IgD-negative memory B cell (primary cell): ENCODE measurements around the gene NRROS. TPM values are rescaled to one million over a fixed set of nuclear protein-coding genes. Genes with fewer than 3 reads are reported as not detected.
"Not testable (repeated sequence)": the region's sequence is repeated elsewhere in the genome, so short reads cannot be mapped to it uniquely, and the experiment has no call there.

ENCODE experiments used
- H3K27ac Mint-ChIP-seq, 3 donors: one replicate each; pipeline ENCODE4 v1.8.0; 2020 to 2022; ENCODE audit warnings: mild to moderate bottlenecking in 3 of 3, mixed read lengths in 3 of 3, moderate library complexity in 1 of 3
- H3K27me3 Mint-ChIP-seq: one replicate; pipeline ENCODE4 v1.8.0; 2021; ENCODE audit warnings: mixed read lengths
- H3K36me3 Mint-ChIP-seq: one replicate; pipeline ENCODE4 v1.8.0; 2020; ENCODE audit warnings: mild to moderate bottlenecking, mixed read lengths
- H3K4me1 Mint-ChIP-seq, 3 donors: one replicate each; pipeline ENCODE4 v1.8.0; 2020 to 2022; ENCODE audit warnings: mixed read lengths in 3 of 3, mild to moderate bottlenecking in 1 of 3
- H3K4me3 Mint-ChIP-seq, 4 donors: one replicate each; pipeline ENCODE4 v1.8.0; 2020 to 2022; ENCODE audit warnings: mild to moderate bottlenecking in 4 of 4, mixed read lengths in 4 of 4, moderate library complexity in 3 of 4
- H3K9me3 Mint-ChIP-seq, 3 donors: one replicate each; pipeline ENCODE4 v1.8.0; 2020 to 2021; ENCODE audit warnings: mixed read lengths in 3 of 3, mild to moderate bottlenecking in 1 of 3
- polyA plus RNA-seq: library from polyadenylated mRNA; unstranded; fragments of 300-500 nt; fragmentation: Illumina TruSeq; gene quantifications from one replicate; pipeline ENCODE4 v1.2.3, GENCODE V29; 2021

The NRROS gene
- polyA plus RNA-seq: 18.9 TPM

GRCh38 chr3:196639483-196640296 lies at the start of gene NRROS:
Gene NRROS (plus strand): TSS chr3:196639694. CDS start chr3:196654540, 14,846 bp downstream.
- no peaks in the 10 kb centered on the region for H3K9me3 Mint-ChIP-seq
- peaks cover under 1% of the 10 kb centered on the region for H3K36me3 Mint-ChIP-seq
- H3K27me3 Mint-ChIP-seq: peaks cover 1% of the 10 kb centered on the region
- H3K27ac Mint-ChIP-seq: peak within 1 kb of the TSS; percentile 92 to 99 (median 96)
- H3K4me3 Mint-ChIP-seq: peak within 1 kb of the TSS; percentile 79 to 97 (median 94)
- peaks cover 30 to 48% (median 47%) of the 10 kb centered on the region in 3 donors for H3K4me1 Mint-ChIP-seq

- Mint-ChIP-seq H3K36me3 (peaks cover 1% of the 10 kb centered on the region), H3K27ac (no peak overlapping the region), H3K27me3 (peaks cover 4% of the 10 kb centered on the region), H3K4me1 (no peaks in the 10 kb centered on the region), H3K9me3 (no peaks in the 10 kb centered on the region), H3K4me3 (no peak overlapping the region)
These were observed 49.2 kb upstream of the NRROS start for GRCh38 chr3:196590279-196590678.

DNA sequence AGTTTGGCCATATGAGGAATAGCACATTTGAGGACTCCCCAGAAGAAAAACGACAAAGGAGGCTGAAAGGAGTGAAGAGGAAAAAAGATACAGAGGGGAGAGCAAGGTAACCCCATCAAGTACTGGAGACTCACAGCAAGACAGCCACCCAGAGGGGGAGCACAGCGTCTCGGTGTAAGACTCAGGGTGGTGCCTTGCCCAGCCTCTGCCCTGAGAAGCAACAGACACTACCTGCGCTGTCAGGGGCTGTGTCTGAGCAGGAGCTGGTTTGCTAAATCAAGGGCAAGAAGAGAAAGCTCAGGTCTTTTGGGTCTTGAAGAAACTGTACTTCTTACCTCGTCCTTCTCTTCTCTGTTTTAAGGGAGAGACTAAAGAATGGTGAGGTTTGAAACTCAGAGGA lies 43.1 kb upstream of the NRROS start:
- Mint-ChIP-seq H3K36me3 (no peaks in the 10 kb centered on the region), H3K4me1 (peaks cover 4 to 9% (median 4%) of the 10 kb centered on the region in 3 donors), H3K27ac (no peak overlapping the region)

DNA sequence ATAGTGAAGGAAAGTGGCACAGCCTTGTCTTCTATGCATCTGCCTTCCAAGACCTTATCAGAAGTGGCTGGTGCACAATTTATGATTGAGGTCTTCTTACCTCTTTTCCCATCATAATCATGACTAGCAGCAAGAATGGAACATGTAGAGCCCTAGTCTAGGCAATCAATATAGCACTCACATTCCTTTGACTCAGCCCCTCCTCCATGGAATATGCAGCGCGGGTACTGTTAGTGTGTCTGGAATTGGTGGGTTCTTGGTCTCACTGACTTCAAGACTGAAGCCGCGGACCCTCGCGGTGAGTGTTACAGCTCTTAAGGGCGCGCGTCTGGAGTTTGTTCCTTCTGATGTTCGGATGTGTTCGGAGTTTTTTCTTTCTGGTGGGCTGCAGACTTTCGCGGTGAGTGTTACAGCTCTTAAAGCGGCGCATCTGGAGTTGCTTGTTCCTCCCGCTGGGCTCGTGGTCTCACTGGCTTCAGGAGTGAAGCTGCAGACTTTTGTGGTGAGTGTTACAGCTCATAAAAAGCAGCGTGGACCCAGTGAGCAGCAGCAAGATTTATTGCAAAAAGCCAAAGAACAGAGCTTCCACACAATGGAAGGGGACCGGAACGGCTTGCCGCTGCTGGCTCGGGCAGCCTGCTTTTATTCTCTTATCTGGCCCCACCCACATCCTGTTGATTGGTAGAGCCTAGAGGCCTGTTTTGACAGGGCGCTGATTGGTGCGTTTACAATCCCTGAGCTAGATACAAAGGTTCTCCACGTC lies 41.3 kb upstream of the NRROS start:
- not testable (repeated sequence) for H3K9me3 Mint-ChIP-seq
- H3K27ac Mint-ChIP-seq: peak overlapping the region in 1 of 3 donors; percentile 82

More for the DNA sequence above, 43.1 kb upstream of the NRROS start:
- Mint-ChIP-seq H3K9me3 (no peaks in the 10 kb centered on the region), H3K4me3 (no peak overlapping the region), H3K27me3 (peaks cover 11% of the 10 kb centered on the region)

GRCh38 chr3:196599734-196600128 lies 39.8 kb upstream of the NRROS start:
- Mint-ChIP-seq H3K27ac (no peak overlapping the region), H3K27me3 (peaks cover 11% of the 10 kb centered on the region), H3K4me1 (peaks cover 9 to 14% (median 9%) of the 10 kb centered on the region in 3 donors), H3K4me3 (peak overlapping the region in 1 of 4 donors; percentile 4), H3K36me3 (no peaks in the 10 kb centered on the region), H3K9me3 (no peaks in the 10 kb centered on the region)

More for the DNA sequence above, 41.3 kb upstream of the NRROS start:
- peak overlapping the region; percentile 13 to 91 (median 78) for H3K4me3 Mint-ChIP-seq
- not testable (repeated sequence) for H3K4me1 Mint-ChIP-seq, H3K36me3 Mint-ChIP-seq
- H3K27me3 Mint-ChIP-seq: peaks cover 11% of the 10 kb centered on the region

- H3K36me3 Mint-ChIP-seq: no peaks in the 10 kb centered on the region
- peaks cover 9 to 17% (median 10%) of the 10 kb centered on the region in 3 donors for H3K4me1 Mint-ChIP-seq
- H3K4me3 Mint-ChIP-seq: peak overlapping the region in 1 of 4 donors; percentile 4
- no peaks in the 10 kb centered on the region for H3K9me3 Mint-ChIP-seq
- no peak overlapping the region for H3K27ac Mint-ChIP-seq
- peaks cover 6% of the 10 kb centered on the region for H3K27me3 Mint-ChIP-seq
These were observed 39.1 kb upstream of the NRROS start for GRCh38 chr3:196600359-196600758.

GRCh38 chr3:196602673-196603072 lies 36.8 kb upstream of the NRROS start:
- no peak overlapping the region for H3K4me3 Mint-ChIP-seq
- H3K27me3 Mint-ChIP-seq: no peaks in the 10 kb centered on the region
- H3K4me1 Mint-ChIP-seq: peaks cover 9 to 17% (median 10%) of the 10 kb centered on the region in 3 donors
- H3K36me3 Mint-ChIP-seq: no peaks in the 10 kb centered on the region
- no peaks in the 10 kb centered on the region for H3K9me3 Mint-ChIP-seq
- no peak overlapping the region for H3K27ac Mint-ChIP-seq

DNA sequence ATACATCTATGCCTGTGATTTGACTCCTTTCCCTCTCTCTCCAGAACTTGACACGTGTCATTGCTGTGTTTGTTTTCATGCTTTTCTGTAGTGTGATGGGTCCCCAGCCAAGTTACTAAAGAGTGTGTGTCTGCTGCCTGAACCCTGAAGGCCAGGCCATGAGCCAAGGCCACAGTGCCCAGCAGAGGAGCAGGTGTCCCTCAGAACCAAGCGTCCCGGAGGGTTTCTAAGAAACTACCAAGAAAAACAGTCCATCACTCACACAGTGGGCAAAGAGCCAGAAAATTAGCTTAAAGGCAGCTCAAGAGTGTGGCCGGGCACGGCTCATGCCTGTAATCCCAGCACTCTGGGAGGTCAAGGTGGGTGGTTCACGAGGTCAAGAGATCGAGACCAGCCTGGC lies 35.8 kb upstream of the NRROS start:
- Mint-ChIP-seq H3K36me3 (no peaks in the 10 kb centered on the region), H3K4me1 (peaks cover 5 to 9% (median 6%) of the 10 kb centered on the region in 3 donors), H3K27ac (no peak overlapping the region), H3K27me3 (no peaks in the 10 kb centered on the region), H3K9me3 (no peaks in the 10 kb centered on the region), H3K4me3 (peak overlapping the region in 1 of 4 donors; percentile 1)

- peak overlapping the region in 2 of 4 donors; percentile 74 to 80 for H3K4me3 Mint-ChIP-seq
- peak overlapping the region in 1 of 3 donors; percentile 35 for H3K27ac Mint-ChIP-seq
- no peaks in the 10 kb centered on the region for H3K36me3 Mint-ChIP-seq
- H3K9me3 Mint-ChIP-seq: no peaks in the 10 kb centered on the region
- H3K27me3 Mint-ChIP-seq: no peaks in the 10 kb centered on the region
- peaks cover 8 to 13% (median 12%) of the 10 kb centered on the region in 3 donors for H3K4me1 Mint-ChIP-seq
These were observed 34.9 kb upstream of the NRROS start for GRCh38 chr3:196604548-196604947.

DNA sequence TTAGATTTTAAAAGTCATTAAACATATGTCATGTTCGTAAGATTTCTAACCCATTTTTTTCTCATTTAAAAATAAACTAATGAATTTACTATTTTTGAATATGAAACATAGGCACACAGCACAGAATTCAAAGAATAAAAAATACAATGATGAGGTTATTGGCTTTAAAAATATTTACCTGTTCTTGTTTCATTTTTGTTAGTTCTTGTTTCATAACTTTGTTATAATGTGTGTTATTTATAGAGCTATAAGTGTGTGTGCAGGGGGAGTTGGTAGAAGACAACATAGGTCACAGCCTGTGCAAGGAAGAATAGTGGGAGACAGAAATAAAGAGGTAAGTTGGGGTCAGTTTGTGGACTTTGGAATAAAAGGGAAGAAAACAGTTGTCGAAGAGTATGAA lies 30.8 kb upstream of the NRROS start:
- Mint-ChIP-seq H3K27ac (no peak overlapping the region), H3K36me3 (no peaks in the 10 kb centered on the region), H3K4me3 (no peak overlapping the region), H3K9me3 (no peaks in the 10 kb centered on the region), H3K27me3 (no peaks in the 10 kb centered on the region), H3K4me1 (peaks cover 14 to 18% (median 17%) of the 10 kb centered on the region in 3 donors)

DNA sequence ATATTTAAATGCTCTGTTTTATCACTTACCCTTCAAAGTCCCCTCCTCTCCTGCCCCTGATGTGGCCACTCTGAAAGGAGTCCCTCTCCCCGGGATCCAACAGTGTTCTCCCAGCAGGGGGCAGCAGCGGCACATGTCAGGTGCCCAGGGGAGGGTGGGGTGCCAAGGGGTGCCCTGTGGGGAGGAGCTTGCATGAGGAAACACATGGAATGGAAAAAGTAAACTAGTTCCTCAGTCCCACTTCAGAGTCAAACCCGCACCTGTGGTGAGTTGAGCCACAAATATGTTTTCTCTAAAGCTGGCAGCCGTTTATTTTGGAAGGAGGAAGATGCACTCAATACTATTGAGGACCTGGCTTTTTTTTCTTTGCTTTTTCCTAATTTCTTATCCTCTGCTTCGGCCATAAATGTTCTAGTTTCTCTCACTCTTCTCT lies 30.1 kb upstream of the NRROS start:
- peak overlapping the region in 3 of 4 donors; percentile 1 to 78 (median 73) for H3K4me3 Mint-ChIP-seq
- H3K4me1 Mint-ChIP-seq: peaks cover 12 to 16% (median 15%) of the 10 kb centered on the region in 3 donors
- H3K36me3 Mint-ChIP-seq: no peaks in the 10 kb centered on the region
- H3K27me3 Mint-ChIP-seq: no peaks in the 10 kb centered on the region
- peak overlapping the region in 2 of 3 donors; percentile 46 to 75 for H3K27ac Mint-ChIP-seq
- H3K9me3 Mint-ChIP-seq: no peaks in the 10 kb centered on the region

DNA sequence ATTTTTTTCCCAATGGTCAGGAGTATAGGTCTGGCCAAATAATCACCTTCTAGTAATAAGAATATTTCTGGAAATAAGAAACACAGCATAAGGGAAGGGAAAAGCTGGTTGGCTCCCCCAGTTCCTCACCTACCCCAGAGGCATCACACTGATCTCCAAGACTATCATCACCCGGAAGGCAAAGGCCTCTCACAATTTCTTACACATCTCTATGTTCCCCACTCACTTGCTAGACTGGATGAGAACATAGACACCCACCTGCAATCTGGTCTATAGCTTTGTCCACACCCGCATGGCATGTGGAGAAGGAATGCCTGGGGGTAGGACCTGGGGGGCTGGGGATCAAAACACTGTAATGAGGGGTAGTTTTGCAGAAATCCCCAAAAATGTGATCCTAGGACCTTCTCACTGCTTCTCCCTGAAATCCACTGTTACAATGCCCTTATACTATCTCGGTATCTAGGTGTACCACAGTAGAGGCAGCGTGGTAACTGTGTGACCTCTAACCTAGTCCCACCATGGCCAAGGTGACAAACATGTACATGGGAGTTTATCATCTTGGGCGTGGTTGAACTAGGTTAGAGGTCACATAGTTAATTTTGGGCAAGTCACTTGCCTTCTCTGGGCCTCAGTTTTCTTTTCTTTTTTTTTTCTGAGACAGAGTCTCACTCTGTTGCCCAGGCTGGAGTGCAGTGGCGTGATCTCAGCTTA lies 29.5 kb upstream of the NRROS start:
- Mint-ChIP-seq H3K27ac (peak overlapping the region; percentile 4 to 75 (median 46)), H3K36me3 (no peaks in the 10 kb centered on the region), H3K4me3 (peak overlapping the region in 3 of 4 donors; percentile 1 to 78 (median 73)), H3K9me3 (no peaks in the 10 kb centered on the region), H3K4me1 (peaks cover 9 to 12% (median 12%) of the 10 kb centered on the region in 3 donors), H3K27me3 (no peaks in the 10 kb centered on the region)

DNA sequence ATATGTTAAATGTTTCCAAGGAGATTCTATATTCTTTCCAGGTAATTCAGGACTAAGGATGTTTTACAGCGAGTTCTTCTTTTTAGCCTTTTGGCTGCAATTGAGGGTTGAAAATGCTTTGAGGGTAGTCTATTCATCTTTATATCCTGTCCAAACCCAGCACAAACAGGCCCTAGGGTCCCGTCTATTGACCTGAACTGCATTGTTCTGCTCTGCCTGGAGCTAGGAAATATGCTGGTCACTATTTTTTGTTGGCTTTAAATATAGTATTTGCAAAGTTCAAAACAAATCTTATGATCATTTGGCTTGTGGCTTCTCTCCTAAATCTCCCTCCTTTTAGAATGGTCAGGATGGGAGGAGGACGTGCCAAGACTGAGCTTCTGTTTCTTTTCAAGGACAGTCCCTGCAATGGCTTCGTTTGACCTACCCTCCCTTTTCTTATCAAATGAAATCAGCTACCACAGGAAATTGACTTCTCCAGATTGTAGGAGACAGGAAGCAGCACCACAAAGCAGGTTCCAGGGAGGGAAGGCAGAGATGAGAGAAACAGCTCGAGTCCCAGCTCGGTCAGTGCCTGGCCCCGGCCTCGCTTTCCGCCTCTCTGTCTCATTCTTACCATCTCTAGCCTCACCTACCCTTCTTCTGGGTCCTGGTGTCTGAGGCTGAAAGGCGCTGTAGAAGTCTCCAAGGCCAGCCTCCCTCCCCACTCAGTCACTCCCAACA lies 27.6 kb upstream of the NRROS start:
- Mint-ChIP-seq H3K27me3 (no peaks in the 10 kb centered on the region), H3K9me3 (no peaks in the 10 kb centered on the region), H3K36me3 (no peaks in the 10 kb centered on the region), H3K4me3 (no peak overlapping the region), H3K4me1 (peaks cover 8 to 14% (median 9%) of the 10 kb centered on the region in 3 donors), H3K27ac (peak overlapping the region in 2 of 3 donors; percentile 6 to 73)

DNA sequence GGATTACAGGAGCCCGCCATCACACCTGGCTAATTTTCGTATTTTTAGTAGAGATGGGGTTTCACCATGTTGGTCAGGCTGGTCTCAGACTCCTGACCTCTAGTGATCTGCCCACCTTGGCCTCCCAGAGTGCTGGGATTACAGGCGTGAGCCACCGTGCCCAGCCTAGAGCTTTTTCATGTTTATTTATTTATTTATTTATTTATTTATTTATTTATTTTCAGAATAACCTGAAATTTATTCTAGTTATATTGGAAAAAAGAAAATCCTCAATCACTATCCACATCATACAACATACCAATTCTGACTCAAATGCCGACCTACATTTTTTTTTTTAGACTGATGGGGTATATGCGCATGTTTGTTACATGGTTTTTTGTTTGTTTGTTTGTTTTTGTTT lies 24.3 kb upstream of the NRROS start:
- H3K9me3 Mint-ChIP-seq, H3K4me3 Mint-ChIP-seq, H3K27me3 Mint-ChIP-seq, H3K27ac Mint-ChIP-seq, H3K4me1 Mint-ChIP-seq, H3K36me3 Mint-ChIP-seq: not testable (repeated sequence)
